NCI-H510A treated with DMSO at 0.1 percent for 48 hours (cell line): ENCODE results near the gene LHX3.
"Not testable (repeated sequence)": the region's sequence is repeated elsewhere in the genome, so short reads cannot be mapped to it uniquely, and the experiment has no call there.

Source experiments
- DNase-seq: peaks from one replicate; lab custom pipeline; 2025; lab: John Stamatoyannopoulos, UW

LHX3 gene

GRCh38 chr9:136241542-136241941, 36.6 kb upstream of the LHX3 start:
- DNase-seq = no peak

GRCh38 chr9:136240941-136241340, 36.0 kb upstream of the LHX3 start:
- DNase-seq = no peak

GRCh38 chr9:136239983-136240330, 35.0 kb upstream of the LHX3 start:
- DNase-seq = no peak

- DNase-seq = no peak
Measured at GRCh38 chr9:136239135-136239982, 34.4 kb upstream of the LHX3 start.

GRCh38 chr9:136238342-136238732, 33.4 kb upstream of the LHX3 start:
- DNase-seq = no peak

GRCh38 chr9:136237486-136238341, 32.8 kb upstream of the LHX3 start:
- no peak for DNase-seq

- not testable (repeated sequence) for DNase-seq
Measured at GRCh38 chr9:136236471-136237410, 31.8 kb upstream of the LHX3 start.

- no peak for DNase-seq
Measured at GRCh38 chr9:136235709-136236455, 31.0 kb upstream of the LHX3 start.

- no peak for DNase-seq
Measured at GRCh38 chr9:136235171-136235570, 30.2 kb upstream of the LHX3 start.

- no peak for DNase-seq
Measured at GRCh38 chr9:136234597-136234996, 29.7 kb upstream of the LHX3 start.

GRCh38 chr9:136233868-136234267, 28.9 kb upstream of the LHX3 start:
- no peak for DNase-seq

- no peak for DNase-seq
Measured at GRCh38 chr9:136233411-136233810, 28.5 kb upstream of the LHX3 start.

- DNase-seq = peak; percentile 25
Measured at GRCh38 chr9:136232969-136233368, 28.0 kb upstream of the LHX3 start.

GRCh38 chr9:136231478-136232297, 26.8 kb upstream of the LHX3 start:
- DNase-seq = no peak

- DNase-seq = no peak
Measured at GRCh38 chr9:136230773-136231172, 25.8 kb upstream of the LHX3 start.

- no peak for DNase-seq
Measured at GRCh38 chr9:136230365-136230764, 25.4 kb upstream of the LHX3 start.

- DNase-seq = no peak
Measured at GRCh38 chr9:136229096-136230065, 24.5 kb upstream of the LHX3 start.

GRCh38 chr9:136228107-136228875, 23.4 kb upstream of the LHX3 start:
- no peak for DNase-seq
